Stimulated activated CD4-positive, alpha-beta T cell treated with anti-CD3 and anti-CD28 coated beads, Interleukin-12 subunit alpha, Interleukin-12 subunit beta, amount 100 ng/mL, for 4 hours (primary cell): Measurements from ENCODE around the gene KANTR.

Experiments used
- DNase-seq: peaks from one replicate; pipeline ENCODE4 v3.0.0-alpha.2; 2020

The KANTR gene

DNA sequence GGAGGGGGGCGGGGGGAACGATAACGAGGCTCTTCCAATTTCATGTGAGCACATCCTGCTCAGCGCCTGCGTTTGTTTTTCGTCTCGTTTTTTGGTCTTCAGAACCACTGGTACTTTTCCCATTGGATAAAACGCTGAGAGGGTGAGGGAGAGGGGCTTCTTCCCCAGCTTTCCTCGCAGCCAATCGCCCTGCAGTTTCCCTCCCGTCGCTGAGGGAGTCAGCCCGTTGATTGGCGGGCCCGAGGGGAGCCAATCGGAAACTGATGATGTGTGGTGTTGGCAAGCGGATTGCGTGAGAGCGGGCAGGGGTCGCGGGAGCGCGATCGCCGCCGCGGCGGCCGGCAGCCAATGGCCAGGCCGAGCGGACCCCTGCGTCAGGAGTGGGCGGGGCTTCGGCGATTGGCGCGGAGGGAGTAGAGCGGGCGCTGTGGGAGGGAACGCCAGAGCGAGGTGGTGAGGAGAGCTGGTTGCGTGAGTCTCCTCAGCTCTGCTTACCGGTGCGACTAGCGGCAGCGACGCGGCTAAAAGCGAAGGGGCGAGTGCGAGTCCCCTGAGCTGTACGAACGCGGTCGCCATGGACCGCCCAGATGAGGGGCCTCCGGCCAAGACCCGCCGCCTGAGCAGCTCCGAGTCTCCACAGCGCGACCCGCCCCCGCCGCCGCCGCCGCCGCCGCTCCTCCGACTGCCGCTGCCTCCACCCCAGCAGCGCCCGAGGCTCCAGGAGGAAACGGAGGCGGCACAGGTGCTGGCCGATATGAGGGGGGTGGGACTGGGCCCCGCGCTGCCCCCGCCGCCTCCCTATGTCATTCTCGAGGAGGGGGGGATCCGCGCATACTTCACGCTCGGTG, 11.8 kb upstream of the KANTR start, which contains the start of gene TSPYL2:
Gene TSPYL2, plus strand, starts transcription at position 443 of the 848 bp plus-strand sequence. Its CDS starts 132 bp downstream, at position 575.
- peak; percentile 89 for DNase-seq

DNA sequence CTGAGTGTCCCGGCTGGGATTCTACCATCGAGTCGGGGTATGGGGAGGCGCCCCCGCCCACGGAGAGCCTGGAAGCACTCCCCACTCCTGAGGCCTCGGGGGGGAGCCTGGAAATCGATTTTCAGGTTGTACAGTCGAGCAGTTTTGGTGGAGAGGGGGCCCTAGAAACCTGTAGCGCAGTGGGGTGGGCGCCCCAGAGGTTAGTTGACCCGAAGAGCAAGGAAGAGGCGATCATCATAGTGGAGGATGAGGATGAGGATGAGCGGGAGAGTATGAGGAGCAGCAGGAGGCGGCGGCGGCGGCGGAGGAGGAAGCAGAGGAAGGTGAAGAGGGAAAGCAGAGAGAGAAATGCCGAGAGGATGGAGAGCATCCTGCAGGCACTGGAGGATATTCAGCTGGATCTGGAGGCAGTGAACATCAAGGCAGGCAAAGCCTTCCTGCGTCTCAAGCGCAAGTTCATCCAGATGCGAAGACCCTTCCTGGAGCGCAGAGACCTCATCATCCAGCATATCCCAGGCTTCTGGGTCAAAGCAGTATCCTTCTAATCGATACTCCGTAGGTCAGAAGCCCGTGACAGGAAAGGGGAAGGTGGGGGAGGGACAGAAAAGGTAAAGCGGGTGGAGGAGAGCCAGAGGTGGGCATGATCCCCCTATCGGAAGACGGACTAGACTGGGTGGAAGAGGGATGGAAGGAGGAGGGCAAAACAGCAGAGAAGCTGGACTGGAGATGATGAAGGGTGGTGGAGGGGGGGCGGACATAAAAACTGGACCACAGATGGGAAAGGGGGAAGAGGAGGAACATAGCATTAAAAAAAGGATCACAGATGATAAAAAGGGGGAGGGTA, 10.9 kb upstream of the KANTR start:
- DNase-seq, result no peak

DNA sequence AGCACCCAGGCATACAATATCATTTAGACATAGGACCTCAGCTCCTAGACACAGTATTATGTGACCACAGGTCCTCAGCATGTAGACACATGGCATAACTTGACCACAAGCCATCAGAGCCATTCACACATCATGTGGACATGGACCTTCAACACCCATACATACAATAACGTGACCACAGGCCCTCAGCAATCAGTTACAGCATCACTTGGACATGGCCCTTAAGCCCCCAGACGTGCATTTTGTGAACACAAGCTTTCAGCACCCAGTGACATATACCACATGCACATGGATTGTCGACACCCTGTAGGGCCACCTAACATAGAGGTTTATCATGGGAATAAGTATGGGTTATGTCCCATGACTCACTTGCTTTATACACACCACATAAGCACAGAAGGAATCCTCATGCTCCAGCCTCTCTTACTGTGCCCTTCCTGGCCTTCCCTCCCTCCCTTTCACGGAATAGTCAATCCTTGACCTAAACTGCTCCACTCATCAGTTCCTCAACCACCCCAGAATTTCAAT, 9.8 kb upstream of the KANTR start:
- no peak for DNase-seq

DNA sequence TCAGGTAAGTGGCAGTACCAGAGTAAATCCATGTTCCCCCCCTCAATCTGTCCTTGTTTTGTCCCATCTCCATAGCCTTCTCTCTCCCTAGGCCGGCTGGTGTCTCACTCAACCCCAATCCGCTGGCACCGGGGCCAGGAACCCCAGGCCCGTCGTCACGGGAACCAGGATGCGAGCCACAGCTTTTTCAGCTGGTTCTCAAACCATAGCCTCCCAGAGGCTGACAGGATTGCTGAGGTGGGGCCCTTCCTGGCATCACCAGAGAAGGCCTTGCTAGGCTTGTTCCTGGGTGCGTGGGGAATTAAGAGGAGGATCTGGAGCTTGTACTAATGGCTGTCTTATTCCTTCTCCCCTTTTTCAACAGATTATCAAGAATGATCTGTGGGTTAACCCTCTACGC, 9.1 kb upstream of the KANTR start:
- no peak for DNase-seq

DNA sequence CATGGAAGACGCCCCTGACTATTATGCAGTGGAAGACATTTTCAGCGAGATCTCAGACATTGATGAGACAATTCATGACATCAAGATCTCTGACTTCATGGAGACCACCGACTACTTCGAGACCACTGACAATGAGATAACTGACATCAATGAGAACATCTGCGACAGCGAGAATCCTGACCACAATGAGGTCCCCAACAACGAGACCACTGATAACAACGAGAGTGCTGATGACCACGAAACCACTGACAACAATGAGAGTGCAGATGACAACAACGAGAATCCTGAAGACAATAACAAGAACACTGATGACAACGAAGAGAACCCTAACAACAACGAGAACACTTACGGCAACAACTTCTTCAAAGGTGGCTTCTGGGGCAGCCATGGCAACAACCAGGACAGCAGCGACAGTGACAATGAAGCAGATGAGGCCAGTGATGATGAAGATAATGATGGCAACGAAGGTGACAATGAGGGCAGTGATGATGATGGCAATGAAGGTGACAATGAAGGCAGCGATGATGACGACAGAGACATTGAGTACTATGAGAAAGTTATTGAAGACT, 8.2 kb upstream of the KANTR start:
- DNase-seq, result no peak

DNA sequence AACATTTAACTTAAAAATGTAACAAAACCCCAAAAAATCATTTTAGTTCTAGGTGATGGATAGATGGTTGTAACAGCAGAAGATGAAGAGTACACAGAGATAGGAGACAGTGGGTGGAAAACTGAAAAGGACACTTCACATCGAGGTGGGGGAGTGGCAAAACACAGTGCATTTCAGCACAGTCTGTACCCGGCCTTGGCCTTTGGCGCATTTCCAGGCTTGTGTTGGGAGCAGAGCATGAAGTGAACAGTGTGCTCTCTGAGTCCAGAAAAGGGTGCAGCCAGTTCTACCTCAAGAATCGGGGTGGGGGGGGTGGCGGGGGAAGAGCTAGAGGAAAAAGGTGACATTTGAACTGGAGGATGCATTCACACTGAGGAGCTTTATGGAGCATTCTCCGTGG, 7.5 kb upstream of the KANTR start:
- DNase-seq, result no peak

DNA sequence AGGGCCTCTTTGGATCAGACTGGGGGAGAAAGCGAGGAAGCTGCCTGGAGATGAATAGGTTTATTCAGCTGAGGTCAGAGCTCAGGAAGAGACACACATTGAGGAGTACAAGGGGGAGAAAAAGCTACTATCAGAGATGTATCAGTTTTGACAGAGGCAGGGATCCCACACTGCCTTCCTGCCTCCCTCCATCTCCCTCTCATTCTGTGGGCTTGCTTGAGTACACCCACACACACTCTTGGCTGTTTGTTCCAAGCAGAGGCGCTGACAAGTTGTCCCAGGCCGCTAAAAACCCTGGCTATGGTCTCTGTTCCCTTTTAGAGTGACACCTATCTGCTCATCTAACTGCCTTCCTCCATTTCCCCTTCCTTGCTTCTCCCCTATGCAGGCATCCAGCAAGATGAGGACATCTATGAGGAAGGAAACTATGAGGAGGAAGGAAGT, 6.5 kb upstream of the KANTR start:
- no peak for DNase-seq

DNA sequence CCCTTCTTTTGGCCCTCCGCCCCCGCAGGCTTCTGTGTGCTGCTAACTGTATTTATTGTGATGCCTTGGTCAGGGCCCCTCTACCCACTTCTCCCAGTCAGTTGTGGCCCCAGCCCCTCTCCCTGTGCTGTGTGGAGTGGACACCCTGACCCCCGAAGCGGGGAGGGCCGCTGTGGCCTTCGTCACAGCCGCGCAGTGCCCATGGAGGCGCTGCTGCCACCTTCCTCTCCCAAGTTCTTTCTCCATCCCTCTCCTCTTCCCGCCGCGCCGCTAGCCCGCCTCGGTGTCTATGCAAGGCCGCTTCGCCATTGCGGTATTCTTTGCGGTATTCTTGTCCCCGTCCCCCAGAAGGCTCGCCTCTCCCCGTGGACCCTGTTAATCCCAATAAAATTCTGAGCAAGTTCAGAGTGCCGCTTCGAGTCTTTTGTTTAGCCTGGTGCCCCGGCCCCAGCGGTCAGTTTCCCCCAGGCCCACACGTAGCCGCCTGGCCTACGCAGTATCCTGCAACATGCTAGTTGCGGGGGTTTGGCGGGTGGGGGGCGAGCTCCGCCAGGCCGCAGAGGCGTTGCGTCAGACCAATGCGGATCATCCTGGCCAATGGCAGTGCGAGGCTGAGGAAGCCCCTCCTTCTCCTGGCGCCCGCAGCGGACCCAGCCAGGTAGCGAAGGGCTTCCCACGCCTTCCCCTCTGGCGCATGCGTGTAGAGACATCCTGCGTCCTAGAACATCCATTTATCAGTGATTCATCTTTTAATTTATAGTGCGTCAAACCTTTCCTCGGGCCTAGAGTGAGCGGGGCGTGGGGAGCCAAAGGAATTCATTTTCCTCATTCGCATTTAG, 5.6 kb upstream of the KANTR start:
- DNase-seq, result peak; percentile 75

DNA sequence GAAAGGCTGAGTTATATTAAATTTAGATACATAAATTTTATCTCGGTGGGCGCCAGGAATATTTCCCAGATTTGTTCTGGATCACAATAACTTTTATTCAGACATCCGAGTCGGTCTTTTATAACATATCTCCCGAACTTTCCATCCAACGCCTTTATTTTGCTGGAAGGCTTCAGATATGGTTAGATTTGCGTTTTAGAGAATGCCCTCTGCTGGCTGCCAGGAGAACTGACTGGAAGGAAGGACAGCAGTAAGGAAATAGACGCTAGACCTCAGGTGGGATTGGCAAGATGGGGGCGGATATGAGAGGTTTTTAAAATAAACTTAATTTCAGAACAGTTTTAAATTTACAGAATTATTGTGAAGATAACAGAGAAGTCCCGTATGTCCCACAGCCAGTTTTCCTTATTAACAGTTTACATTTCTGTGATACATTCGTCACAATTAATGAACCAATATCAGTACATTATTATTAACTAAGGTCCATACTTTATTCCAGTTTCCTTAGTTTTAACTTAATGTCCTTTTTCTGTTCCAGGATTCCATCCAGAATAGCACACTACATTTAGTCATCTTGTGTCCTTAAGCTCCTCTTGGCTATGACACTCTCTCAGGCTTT, 4.6 kb upstream of the KANTR start:
- no peak for DNase-seq

DNA sequence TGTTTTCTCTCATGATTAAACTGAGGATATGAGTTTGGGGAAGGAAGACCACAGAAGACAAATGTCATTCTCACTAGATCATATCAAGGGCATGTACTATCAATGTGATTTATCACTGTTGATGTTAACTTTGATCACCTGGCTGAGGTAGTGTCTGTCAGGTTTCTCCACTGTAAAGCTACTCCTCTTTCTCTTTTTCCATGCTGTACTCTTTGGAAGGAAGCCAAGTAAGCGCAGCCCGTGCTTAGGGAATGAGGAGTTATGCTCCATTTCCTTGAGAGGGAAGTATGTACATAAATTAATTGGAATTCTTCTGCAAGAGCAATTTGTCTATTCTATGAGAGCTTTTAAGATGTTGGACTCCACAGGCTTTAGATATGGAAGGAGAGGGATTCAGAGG, 4.0 kb upstream of the KANTR start:
- DNase-seq, result no peak

DNA sequence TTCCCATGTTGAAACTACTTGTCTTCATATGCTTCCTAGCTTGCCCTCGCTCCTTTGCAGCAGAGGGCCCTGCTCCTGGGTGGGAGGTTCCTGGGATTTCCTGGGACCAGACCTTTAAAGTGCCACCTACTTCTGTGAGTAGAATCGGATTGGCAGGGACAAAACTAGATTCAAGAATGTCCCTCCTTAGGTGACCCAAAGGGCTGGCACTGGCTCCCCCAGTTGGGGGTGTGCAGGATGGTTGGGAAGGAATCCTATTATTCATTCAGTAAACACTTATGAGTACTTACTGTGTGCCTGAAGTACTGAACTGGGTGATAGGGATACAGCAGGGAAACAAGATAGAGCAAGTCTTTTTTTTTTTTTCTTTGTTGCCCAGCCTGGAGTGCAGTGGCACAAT, 2.6 kb upstream of the KANTR start:
- DNase-seq, result no peak

DNA sequence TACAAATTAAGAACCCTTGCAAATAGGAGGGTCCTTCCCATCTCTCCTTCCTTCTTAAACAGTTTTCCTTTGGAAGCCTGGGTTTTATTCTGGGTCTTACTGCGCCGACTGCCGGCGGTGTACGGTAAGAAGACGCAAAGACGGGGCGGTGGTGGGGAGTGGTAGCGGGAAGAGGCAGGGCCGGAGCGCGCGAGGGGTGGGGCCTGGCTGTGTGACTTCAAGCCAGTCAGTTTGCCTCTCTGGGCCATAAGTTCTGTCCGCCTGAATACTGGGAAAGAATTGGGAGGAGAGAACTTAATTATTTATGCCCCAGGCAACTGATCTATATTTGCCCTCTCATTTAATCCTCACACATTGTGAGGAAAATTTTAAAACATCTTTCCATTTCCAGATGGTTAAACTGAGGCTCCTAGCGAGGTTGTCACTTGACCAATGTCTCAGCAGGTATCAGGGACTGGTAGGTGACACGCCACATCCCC, 726 bp upstream of the KANTR start:
- DNase-seq, result peak; percentile 73

DNA sequence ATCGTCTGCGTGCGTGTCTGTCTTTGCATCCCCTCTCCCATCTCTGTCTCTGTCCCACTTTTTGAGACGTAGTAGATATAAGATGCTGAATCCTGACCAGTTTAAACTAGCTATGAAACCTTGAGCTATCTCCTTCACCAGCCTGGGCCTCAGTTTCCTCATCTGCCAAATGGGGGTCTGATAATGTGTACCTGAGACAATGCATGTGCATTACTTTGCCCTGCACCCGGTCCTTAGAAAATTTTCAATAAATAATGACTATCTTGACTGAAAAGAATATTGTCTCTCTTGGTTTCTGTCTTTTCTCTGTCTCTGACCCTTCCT, 602 bp downstream of the KANTR start:
- DNase-seq, result no peak

DNA sequence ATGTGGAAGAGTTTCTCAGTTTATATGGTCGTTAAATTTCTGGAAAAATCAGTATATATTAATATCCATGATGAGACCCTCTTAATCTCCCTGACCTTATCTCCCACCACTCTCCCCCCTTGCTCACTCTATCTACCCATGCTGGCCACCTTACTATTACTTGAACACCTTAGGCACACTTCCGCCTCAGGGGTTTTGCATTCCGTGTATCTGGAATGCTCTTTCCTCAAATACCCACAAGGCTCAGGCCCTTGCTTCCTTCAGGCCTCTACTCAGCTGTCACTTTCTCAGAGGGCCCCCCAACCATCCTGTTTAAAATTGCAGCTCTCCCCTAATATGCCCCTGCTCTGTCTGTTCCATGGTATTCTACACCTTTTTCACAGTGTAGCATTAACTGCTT, 1.9 kb downstream of the KANTR start:
- no peak for DNase-seq

DNA sequence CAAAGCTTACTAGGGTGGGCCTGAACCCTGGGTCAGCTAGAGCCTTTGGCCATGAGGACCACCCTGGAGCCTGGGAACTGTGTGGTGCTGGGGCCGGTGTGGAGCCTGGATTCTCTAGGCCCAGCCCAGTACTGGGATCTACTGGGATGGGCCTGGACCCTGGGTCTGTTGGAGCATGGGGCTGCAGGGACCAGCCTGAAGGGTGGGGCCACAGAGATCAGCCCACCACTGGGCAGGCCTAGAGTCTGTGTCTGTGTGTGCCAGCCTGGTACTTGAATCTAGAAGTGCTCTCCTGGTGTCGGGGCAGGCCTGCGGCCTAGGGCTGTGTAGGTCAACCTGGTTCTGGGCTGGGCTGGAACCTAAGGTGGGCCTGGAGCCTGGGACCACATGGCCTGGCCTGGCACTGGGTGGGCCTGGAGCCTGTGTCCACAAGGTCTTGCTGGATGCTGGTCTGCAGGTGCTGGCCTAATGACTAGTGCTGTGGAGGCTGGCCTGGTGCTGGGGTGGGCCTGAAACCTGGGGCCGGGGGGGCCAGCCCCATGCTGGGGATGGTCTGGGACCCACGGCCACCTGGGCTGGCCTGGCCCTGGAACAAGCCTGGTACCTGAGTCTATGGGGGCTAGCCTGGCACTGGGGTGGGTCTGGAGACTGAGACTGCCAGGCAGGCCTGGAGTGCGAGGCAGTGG, 21.1 kb downstream of the KANTR start:
- DNase-seq, result no peak

DNA sequence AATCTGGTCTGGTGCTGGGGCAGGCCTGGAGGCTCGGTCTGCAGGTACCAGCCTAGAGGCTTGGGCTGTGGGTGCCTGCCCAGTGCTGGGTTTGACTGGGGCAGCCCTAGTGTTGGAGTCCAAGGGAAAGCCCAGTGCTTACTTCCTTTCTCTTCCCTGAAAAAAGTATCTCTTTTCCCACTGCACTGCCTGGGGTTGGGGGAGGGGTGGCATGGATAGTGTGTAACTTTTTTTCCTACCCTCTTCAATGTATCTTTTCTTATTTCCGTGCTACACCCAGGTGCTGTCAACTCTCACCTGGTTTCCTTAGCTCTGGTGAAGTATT, 21.6 kb downstream of the KANTR start:
- no peak for DNase-seq

DNA sequence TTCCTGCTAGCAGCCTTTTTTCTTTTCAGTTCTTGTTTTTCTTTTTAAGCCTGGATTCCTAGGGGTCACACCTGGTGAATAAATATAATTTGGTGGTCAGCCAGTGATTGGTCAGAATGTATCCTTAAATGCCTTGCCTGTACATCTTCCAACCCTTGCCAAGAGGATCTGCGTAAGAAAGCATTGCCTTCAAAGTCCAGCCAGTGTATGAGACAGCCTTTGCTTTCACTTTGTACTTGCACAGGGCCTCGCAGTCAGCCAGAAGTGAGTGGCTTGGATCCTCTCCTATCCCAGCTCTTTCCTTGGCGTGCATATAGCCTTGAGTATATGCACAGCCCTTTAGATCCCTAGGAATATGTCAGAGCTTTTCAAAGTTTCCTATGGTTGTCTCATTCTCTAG, 22.2 kb downstream of the KANTR start:
- no peak for DNase-seq

DNA sequence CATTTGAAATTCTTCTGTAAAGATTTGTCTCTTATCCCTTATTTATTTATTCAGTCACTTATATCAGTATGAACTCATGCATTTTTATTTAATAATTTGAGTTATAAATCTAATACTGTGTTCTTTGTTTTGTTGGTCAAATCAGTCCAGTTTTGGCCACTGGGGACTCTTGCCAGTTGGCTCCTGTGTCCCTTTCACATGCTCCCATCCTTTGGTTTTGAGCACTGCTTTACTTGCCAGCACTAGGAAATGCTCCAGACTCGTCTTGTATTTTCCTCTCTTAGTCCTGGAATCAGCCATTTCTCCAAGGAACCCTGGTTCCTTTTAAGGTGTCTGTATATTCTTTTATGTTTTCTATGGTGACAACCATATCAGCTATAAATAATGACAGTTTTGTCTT, 28.1 kb downstream of the KANTR start:
- no peak for DNase-seq

DNA sequence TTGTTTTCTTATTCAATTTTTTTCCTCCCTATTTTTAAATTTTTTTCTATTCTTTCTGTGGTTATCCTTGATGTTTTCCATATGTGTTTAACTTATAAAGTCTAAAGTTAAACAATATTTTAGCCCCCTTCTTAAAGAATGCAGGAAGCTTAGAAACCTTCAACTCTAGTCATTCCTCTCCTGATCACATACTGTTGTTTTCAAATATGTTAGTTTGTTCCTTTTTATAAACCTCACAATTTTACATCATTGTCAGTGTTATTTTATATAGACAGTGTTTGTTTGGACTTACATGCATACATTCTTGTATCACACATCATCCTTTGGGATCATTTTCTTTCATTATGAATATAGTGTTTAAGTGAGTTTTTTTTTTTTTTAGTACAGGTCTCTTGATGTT, 31.6 kb downstream of the KANTR start:
- no peak for DNase-seq

DNA sequence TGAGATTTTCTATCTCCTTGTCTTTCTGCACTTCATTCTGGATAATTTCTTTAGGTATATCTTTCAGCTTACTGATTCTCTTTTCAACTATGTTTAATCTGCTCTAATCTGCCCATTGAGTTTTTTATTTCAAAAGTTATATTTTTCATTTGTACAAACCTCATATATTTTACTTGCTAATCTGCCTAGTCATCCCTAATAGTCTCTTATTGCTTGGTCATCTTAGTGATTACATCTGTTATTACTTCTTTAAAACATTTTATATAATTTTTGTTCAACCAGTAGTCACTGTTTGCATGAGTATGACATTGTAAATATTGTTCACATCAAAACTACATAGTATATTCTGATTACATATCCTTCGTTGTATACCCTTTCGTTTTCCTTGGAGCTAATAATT, 32.4 kb downstream of the KANTR start:
- no peak for DNase-seq

DNA sequence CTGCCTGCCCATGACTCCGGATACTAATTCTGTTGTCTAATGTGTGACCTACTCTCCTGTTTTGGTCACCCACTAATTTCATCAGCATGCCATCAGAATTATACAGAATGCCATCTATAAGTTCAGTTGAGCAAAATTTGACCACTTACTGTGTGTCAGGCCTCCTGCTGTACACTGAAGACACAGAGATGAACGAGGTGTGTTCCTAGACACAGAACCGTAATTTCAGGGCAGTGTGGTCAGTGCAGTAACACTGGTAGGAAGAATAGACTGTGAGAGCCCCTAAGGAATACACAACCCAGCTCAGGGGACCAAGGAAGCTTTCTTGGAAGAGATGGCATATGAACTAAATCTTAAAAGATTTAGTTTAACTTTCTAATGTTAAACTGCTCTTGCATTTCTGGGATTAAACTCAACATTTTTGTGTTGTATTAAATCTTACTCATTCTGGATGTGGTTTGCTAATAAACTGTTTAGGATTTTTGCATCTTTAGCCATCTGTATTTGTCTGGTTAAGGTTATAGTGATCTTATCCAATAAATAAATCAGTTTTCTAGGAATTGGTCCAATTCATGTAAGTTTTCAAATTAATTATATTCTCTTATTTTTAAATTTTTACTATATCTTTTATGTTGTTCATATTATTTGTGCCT, 34.3 kb downstream of the KANTR start:
- no peak for DNase-seq
